GM12864 (cell line): ENCODE results near the gene ARF5.

Source experiments
- DNase-seq: peaks from one replicate; pipeline ENCODE4 v3.0.0-alpha.2; 2011; ENCODE audit warnings: low read depth
- H3K4me3 ChIP-seq: 2 replicates; pipeline ENCODE4 v1.5.1; 2011; ENCODE audit warnings: mild to moderate bottlenecking, low read depth, low read length, control low read depth
- CTCF ChIP-seq: IDR thresholded peaks from 2 replicates; pipeline ENCODE4 v1.5.1; 2011; ENCODE audit warnings: low read depth, mild to moderate bottlenecking, moderate library complexity, low read length, control low read depth, inconsistent platforms; ENCODE audit errors: missing control alignments

ARF5 gene

DNA sequence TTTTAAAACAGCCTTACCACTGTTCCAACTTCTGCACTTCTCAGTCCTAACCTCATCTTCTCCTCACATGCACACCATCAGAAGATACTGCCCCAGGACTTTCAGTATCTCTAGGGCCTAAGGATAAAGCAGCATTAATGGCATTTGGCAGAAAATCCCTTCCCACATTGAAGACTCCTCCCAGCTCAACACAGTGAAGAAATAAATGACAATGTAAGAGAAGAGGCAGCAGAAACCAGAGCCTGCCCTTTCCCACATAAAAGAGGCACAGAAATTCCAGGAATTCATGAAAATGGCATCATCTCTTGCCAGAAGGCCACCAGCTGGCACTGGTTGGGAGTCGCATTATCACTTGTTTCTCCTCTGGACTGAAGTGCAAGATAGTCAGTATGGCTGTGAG is 6.5 kb upstream of the ARF5 start:
- no peak for DNase-seq
- no peak overlapping the region for H3K4me3 ChIP-seq
- TF ChIP-seq CTCF = no peak

- no peak for DNase-seq
- no peak for TF ChIP-seq CTCF
- no peak overlapping the region for H3K4me3 ChIP-seq
Observed at GRCh38 chr7:127582361-127582760, 5.8 kb upstream of the ARF5 start.

DNA sequence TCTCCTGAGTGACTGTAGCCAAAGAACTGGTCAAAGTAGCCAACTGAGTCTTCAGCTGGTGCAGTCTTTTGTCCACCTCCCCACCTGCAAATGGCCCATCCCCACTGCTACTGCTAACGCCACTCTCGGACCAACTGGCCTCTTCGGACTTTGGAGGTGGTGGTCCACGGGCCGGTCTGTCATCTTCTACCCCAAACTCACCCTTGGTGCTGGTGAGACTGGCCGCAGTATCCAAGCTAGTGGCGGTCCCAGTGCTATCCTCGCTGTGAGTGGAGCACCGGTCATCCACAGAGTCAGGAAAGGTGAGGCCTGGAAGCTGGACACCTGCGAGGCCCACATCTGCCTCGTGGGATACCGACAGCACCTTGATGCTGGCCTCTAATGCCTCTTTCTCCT is 3.6 kb upstream of the ARF5 start:
- H3K4me3 ChIP-seq = peak overlapping the region; percentile 85
- DNase-seq = no peak
- no peak for TF ChIP-seq CTCF

DNA sequence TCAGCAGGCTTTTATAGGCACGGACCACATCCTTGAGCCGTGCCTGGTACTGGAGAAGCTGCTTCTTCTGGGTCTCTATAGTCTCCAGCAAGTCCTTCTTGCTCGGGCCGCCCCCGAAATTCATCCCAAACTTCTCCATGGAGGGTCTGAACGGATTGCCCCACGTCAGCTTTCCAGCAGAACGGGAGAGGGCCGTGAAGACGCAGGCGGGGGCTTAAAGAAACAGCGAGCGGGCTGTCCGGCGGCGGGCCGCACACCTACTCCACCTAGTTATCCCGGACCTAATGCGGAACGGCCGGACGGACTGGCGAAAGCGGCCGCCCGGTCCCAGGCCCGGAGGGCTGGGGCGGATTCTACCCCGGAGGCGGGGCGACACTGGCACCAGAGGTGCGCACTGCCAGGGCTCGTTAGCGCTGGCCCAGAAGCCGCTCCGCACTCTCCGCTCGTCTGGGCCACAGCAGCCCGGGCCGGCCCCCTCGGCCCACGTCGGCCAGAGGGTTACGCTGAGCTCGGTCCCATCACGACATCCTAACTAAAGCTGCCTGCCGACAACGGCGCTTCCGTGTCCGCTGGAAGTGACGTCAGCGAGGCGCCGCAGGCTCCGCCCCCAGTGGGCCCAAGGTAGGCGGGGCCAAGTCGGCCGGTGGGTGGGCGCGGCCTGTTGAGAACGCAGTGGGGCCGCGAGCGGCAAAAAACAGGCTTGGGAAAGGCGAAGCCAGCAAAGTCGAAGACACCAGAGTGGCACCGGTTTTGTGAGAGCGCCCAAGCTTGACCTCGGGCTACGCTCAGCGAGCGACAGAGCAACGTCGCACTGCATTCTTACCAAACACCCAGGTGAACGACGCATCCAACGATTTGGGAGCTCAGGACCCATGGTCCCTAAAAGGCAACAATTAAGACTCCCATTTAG is 2.9 kb upstream of the ARF5 start, which contains the start of gene GCC1:
TSS of gene GCC1 (minus strand) at position 553 of the 910 bp plus-strand sequence. CDS start at position 139, 414 bp downstream.
- peak within 1 kb of the TSS; percentile 85 for H3K4me3 ChIP-seq
- no peak for TF ChIP-seq CTCF
- DNase-seq = peak; percentile 50

- no peak for DNase-seq
- TF ChIP-seq CTCF = no peak
- H3K4me3 ChIP-seq = no peak overlapping the region
Observed at GRCh38 chr7:127586346-127586745, 1.9 kb upstream of the ARF5 start.

DNA sequence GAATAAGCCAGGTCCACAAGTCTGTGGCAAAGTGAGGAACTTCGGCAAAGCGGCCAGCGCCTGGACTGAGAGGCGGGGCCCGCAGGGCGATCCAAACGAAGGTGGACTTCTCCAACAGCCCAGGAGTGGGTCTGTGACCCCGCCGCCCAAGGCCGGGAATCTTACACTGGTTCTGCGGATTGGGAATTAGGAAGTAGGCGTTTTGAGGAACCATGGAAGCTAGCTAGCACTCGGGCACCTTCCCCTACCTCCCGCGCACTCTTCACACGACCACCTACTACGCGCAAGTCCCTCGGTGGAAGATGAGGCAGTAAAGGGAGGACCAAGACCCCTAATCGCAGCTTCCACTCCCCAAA is 570 bp upstream of the ARF5 start:
- no peak for DNase-seq
- peak overlapping the region; percentile 65 for H3K4me3 ChIP-seq
- TF ChIP-seq CTCF = no peak
